ENCODE data around the gene ZBP1. TPM values are rescaled to one million over a fixed set of nuclear protein-coding genes. Genes with fewer than 3 reads are reported as not detected.

ZBP1 gene
- total RNA-seq, 1 experiment from 2014 or later = not detected

GRCh38 chr20:57662456-57663240, 42.4 kb upstream of the ZBP1 start:
- ChIA-PET CTCF (no interaction called here), POLR2A (ENCODE audit: unreplicated experiment) (no interaction called here)
- intact Hi-C loops (cut with micrococcal nuclease) = no loop called here
- peaks cover 15% of the 10 kb centered on the region; the same call in 1 of the 2 replicates for H3K36me3 ChIP-seq (ENCODE audit: low read depth, low read length)
- ATAC-seq (no peak), DNase-seq (no peak)
- H3K4me3 ChIP-seq (ENCODE audit: low read length) = no peak overlapping the region
- H3F3A ChIP-seq (ENCODE audit: low read length, unreplicated experiment) = no peaks in the 10 kb centered on the region
- no peak overlapping the region for H3K27ac ChIP-seq (ENCODE audit: low read length)
- no peaks in the 10 kb centered on the region for H3K9me2 ChIP-seq (replicated peaks; ENCODE audit: low read length)
- H3K9ac ChIP-seq (ENCODE audit: low read length) = no peak overlapping the region
- no peaks in the 10 kb centered on the region for H3K4me1 ChIP-seq (ENCODE audit: insufficient read depth, low read length)
- peaks cover 15% of the 10 kb centered on the region; the same call in 1 of the 2 replicates for H4K20me1 ChIP-seq (ENCODE audit: low read length)
- H3K4me2 ChIP-seq (ENCODE audit: low read length) = no peak overlapping the region
- BruUV-seq (replicated peaks) = no TSS peak
- H3K27me3 ChIP-seq (ENCODE audit: low read length) = no peaks in the 10 kb centered on the region
- no peak overlapping the region for H2AFZ ChIP-seq (ENCODE audit: low read length)
- peaks cover 86% of the 10 kb centered on the region for H3K79me2 ChIP-seq (ENCODE audit: low read length)
- TF ChIP-seq EZH2 (IDR thresholded peaks at IDR 0.05; ENCODE audit: low read length, unreplicated experiment) (no peak), CTCF (conservative IDR thresholded peaks at IDR 0.05; ENCODE audit: low read depth, low read length) (no peak), EZH2phosphoT487 (IDR thresholded peaks at IDR 0.05; ENCODE audit: borderline replicate concordance, low read length) (no peak)
- H3K9me3 ChIP-seq (ENCODE audit: low read length) = no peaks in the 10 kb centered on the region

GRCh38 chr20:57661746-57662455, 41.7 kb upstream of the ZBP1 start:
- no peak for ATAC-seq
- Histone ChIP-seq H3F3A (ENCODE audit: low read length, unreplicated experiment) (no peaks in the 10 kb centered on the region), H3K4me3 (ENCODE audit: low read length) (no peak overlapping the region), H3K27ac (ENCODE audit: low read length) (no peak overlapping the region), H3K4me1 (ENCODE audit: insufficient read depth, low read length) (no peaks in the 10 kb centered on the region), H3K9me3 (ENCODE audit: low read length) (no peaks in the 10 kb centered on the region), H3K36me3 (ENCODE audit: low read depth, low read length) (peaks cover 19% of the 10 kb centered on the region; the same call in 1 of the 2 replicates), H3K27me3 (ENCODE audit: low read length) (no peaks in the 10 kb centered on the region), H2AFZ (ENCODE audit: low read length) (no peak overlapping the region), H3K79me2 (ENCODE audit: low read length) (peaks cover 78% of the 10 kb centered on the region), H3K4me2 (ENCODE audit: low read length) (no peak overlapping the region), H3K9me2 (replicated peaks; ENCODE audit: low read length) (no peaks in the 10 kb centered on the region), H4K20me1 (ENCODE audit: low read length) (peaks cover 15% of the 10 kb centered on the region; the same call in 1 of the 2 replicates), H3K9ac (ENCODE audit: low read length) (no peak overlapping the region)
- intact Hi-C loops (cut with micrococcal nuclease) = no loop called here
- no peak for DNase-seq
- TF ChIP-seq CTCF (conservative IDR thresholded peaks at IDR 0.05; ENCODE audit: low read depth, low read length) (no peak), EZH2 (IDR thresholded peaks at IDR 0.05; ENCODE audit: low read length, unreplicated experiment) (no peak), EZH2phosphoT487 (IDR thresholded peaks at IDR 0.05; ENCODE audit: borderline replicate concordance, low read length) (no peak)
- POLR2A ChIA-PET (ENCODE audit: unreplicated experiment) = no interaction called here
- BruUV-seq (replicated peaks) = no TSS peak
- CTCF ChIA-PET = no interaction called here
